HepG2 (cell line): ENCODE data around the gene TCF3. TPM values are rescaled to one million over a fixed set of nuclear protein-coding genes. Genes with fewer than 3 reads are reported as not detected.

Experiments used
- AGO1 ChIP-seq: fragments of 200-400 bp; formaldehyde crosslinking; IDR thresholded peaks from 2 replicates; pipeline ENCODE4 v1.6.1; 2017; ENCODE audit warnings: mild to moderate bottlenecking, low read depth, low read length, moderate library complexity; ENCODE audit not compliant: poor library complexity, severe bottlenecking
- ARHGAP35 ChIP-seq: sonication (generic); formaldehyde crosslinking; IDR thresholded peaks from 2 replicates; pipeline ENCODE4 v1.9.0; 2022; ENCODE audit warnings: mild to moderate bottlenecking, inconsistent platforms, moderate library complexity, missing genetic modification reagents, borderline replicate concordance
- ARID3A ChIP-seq: IDR thresholded peaks from 2 replicates; pipeline ENCODE4 v1.6.1; 2012; ENCODE audit warnings: low read depth, low read length, improper control_type of control experiment
- GMEB2 ChIP-seq: IDR thresholded peaks from 2 replicates; pipeline ENCODE4 v1.6.1; 2016; ENCODE audit warnings: missing biosample characterization, missing genetic modification reagents, low read depth
- HDAC6 ChIP-seq: fragments of 200-600 bp; sonication (generic); IDR thresholded peaks from 2 replicates; pipeline ENCODE4 v1.7.0; 2017; ENCODE audit warnings: mild to moderate bottlenecking, antibody characterized with exemption, low read length, low read depth
- JARID2 ChIP-seq: sonication (generic); formaldehyde crosslinking; IDR thresholded peaks from 2 replicates; pipeline ENCODE4 v1.8.1; 2023; ENCODE audit warnings: missing genetic modification reagents, inconsistent platforms; ENCODE audit not compliant: insufficient replicate concordance
- NFATC3 ChIP-seq: sonication (generic); formaldehyde crosslinking; IDR thresholded peaks from 2 replicates; pipeline ENCODE4 v1.5.1; 2020; ENCODE audit warnings: mild to moderate bottlenecking, missing genetic modification reagents
- RBM22 ChIP-seq: fragments of 200-400 bp; formaldehyde crosslinking; optimal IDR thresholded peaks from 2 replicates; pipeline ENCODE3; 2017; ENCODE audit warnings: mild to moderate bottlenecking, low read length, moderate library complexity
- SPEN ChIP-seq: sonication (generic); formaldehyde crosslinking; IDR thresholded peaks from 2 replicates; pipeline ENCODE4 v1.5.1; 2020; ENCODE audit warnings: low read depth, mild to moderate bottlenecking, missing genetic modification reagents
- TOE1 ChIP-seq: sonication (generic); formaldehyde crosslinking; IDR thresholded peaks from 2 replicates; pipeline ENCODE4 v1.4.0; 2020; ENCODE audit warnings: mild to moderate bottlenecking, missing genetic modification reagents
- TRAFD1 ChIP-seq: sonication (generic); formaldehyde crosslinking; IDR thresholded peaks from 2 replicates; pipeline ENCODE4 v1.5.1; 2020; ENCODE audit warnings: missing genetic modification reagents, mild to moderate bottlenecking, borderline replicate concordance
- ZGPAT ChIP-seq: IDR thresholded peaks from 2 replicates; pipeline ENCODE4 v1.6.1; 2016; ENCODE audit warnings: mild to moderate bottlenecking
- ZNF3 ChIP-seq: IDR thresholded peaks from 2 replicates; pipeline ENCODE4 v1.7.0; 2017; ENCODE audit warnings: inconsistent platforms
- ZNF484 ChIP-seq: sonication (generic); formaldehyde crosslinking; IDR thresholded peaks from 2 replicates; pipeline ENCODE4 v1.5.1; 2020; ENCODE audit warnings: mild to moderate bottlenecking, low read depth, missing genetic modification reagents, borderline replicate concordance
- ZNF83 ChIP-seq: sonication (generic); formaldehyde crosslinking; IDR thresholded peaks from 2 replicates; pipeline ENCODE4 v1.4.0; 2020; ENCODE audit warnings: missing genetic modification reagents, mild to moderate bottlenecking, borderline replicate concordance
- polyA plus RNA-seq, 8 experiments: library from polyadenylated mRNA; depleted of rRNA in 3 of 8; stranded (reverse) in 7 of 8; unstranded in 1 of 8; fragments of >200 nt; fragmentation: Illumina TruSeq in 4 of 8; extraction: Trizol in 4 of 8; gene quantifications; 2 replicates each; pipeline versions ENCODE4 v1.2.1 to v1.2.3, GENCODE V29; 2011 to 2016; ENCODE audit warnings: low read depth in 4 of 8, missing spikeins in 1 of 8, mixed read lengths in 1 of 8; ENCODE audit not compliant: insufficient read depth in 1 of 8
- total RNA-seq, 5 experiments: library from RNA; depleted of rRNA; stranded (reverse); fragments of >200 nt; fragmentation: Illumina TruSeq; extraction: Trizol; gene quantifications; 2 replicates each; pipeline ENCODE4 v1.2.3, GENCODE V29; 2016; ENCODE audit warnings: low read depth in 1 of 5
- TF ChIP-seq, protein P1 (sequence below): sonication (generic); formaldehyde crosslinking; IDR thresholded peaks from 2 replicates; pipeline ENCODE4 v1.9.0; 2021; ENCODE audit warnings: missing genetic modification reagents, borderline replicate concordance
- TF ChIP-seq, protein P2 (sequence below): sonication (generic); formaldehyde crosslinking; IDR thresholded peaks from 2 replicates; pipeline ENCODE4 v1.5.0; 2020; ENCODE audit warnings: missing genetic modification reagents

Gene TCF3
- total and polyA plus RNA-seq, 2 of the 13 experiments (the other 11 are each of a cell fraction or from before 2014, with no cell fraction given) = 51.4 to 53.2 TPM

- TF ChIP-seq AGO1 (no peak), GMEB2 (CRISPR knock-in tag) (no peak), JARID2 (CRISPR knock-in tag) (peak; percentile 34), ARHGAP35 (peak; percentile 22; the same call in 1 of the 2 replicates), SPEN (CRISPR knock-in tag) (peak; percentile 39), ZNF83 (CRISPR knock-in tag) (no peak; the same call in 1 of the 2 replicates), ZNF3 (CRISPR knock-in tag) (no peak), RBM22 (no peak), TOE1 (no peak; the same call in 1 of the 2 replicates), TRAFD1 (no peak), HDAC6 (no peak), ZNF484 (no peak), ARID3A (no peak; the same call in 1 of the 2 replicates), ZGPAT (CRISPR knock-in tag) (peak; percentile 62), NFATC3 (CRISPR knock-in tag) (no peak)
- TF ChIP-seq, protein P1, sequence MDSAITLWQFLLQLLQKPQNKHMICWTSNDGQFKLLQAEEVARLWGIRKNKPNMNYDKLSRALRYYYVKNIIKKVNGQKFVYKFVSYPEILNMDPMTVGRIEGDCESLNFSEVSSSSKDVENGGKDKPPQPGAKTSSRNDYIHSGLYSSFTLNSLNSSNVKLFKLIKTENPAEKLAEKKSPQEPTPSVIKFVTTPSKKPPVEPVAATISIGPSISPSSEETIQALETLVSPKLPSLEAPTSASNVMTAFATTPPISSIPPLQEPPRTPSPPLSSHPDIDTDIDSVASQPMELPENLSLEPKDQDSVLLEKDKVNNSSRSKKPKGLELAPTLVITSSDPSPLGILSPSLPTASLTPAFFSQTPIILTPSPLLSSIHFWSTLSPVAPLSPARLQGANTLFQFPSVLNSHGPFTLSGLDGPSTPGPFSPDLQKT (CRISPR knock-in tag) = no peak
- TF ChIP-seq, protein P2, sequence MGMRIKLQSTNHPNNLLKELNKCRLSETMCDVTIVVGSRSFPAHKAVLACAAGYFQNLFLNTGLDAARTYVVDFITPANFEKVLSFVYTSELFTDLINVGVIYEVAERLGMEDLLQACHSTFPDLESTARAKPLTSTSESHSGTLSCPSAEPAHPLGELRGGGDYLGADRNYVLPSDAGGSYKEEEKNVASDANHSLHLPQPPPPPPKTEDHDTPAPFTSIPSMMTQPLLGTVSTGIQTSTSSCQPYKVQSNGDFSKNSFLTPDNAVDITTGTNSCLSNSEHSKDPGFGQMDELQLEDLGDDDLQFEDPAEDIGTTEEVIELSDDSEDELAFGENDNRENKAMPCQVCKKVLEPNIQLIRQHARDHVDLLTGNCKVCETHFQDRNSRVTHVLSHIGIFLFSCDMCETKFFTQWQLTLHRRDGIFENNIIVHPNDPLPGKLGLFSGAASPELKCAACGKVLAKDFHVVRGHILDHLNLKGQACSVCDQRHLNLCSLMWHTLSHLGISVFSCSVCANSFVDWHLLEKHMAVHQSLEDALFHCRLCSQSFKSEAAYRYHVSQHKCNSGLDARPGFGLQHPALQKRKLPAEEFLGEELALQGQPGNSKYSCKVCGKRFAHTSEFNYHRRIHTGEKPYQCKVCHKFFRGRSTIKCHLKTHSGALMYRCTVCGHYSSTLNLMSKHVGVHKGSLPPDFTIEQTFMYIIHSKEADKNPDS (CRISPR knock-in tag) = no peak
Observed at GRCh38 chr19:1605236-1606137, 46.9 kb downstream of the TCF3 start, which contains the start of gene UQCR11 (continued).
